Measurements from ENCODE around the gene CCDC74B.

Gene CCDC74B

GRCh38 chr2:130185896-130186295, 41.0 kb upstream of the CCDC74B start:
- TF ChIP-seq EGR1 (IDR thresholded peaks at IDR 0.05) (no peak), FOXM1 (IDR thresholded peaks at IDR 0.05; ENCODE audit: borderline replicate concordance, low read depth) (no peak), CEBPB (IDR thresholded peaks at IDR 0.05) (no peak), ZBTB7A (IDR thresholded peaks at IDR 0.05; ENCODE audit: low read depth) (no peak), RAD21 (IDR thresholded peaks at IDR 0.05; ENCODE audit: low read depth) (no peak), NFIC (IDR thresholded peaks at IDR 0.05) (no peak), TCF12 (IDR thresholded peaks at IDR 0.05; ENCODE audit: low read depth) (no peak), MAX (IDR thresholded peaks at IDR 0.05) (no peak)
- TF ChIP-seq, protein P1, sequence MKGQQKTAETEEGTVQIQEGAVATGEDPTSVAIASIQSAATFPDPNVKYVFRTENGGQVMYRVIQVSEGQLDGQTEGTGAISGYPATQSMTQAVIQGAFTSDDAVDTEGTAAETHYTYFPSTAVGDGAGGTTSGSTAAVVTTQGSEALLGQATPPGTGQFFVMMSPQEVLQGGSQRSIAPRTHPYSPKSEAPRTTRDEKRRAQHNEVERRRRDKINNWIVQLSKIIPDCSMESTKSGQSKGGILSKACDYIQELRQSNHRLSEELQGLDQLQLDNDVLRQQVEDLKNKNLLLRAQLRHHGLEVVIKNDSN (IDR thresholded peaks at IDR 0.05) = no peak
- TF ChIP-seq, protein P2, sequence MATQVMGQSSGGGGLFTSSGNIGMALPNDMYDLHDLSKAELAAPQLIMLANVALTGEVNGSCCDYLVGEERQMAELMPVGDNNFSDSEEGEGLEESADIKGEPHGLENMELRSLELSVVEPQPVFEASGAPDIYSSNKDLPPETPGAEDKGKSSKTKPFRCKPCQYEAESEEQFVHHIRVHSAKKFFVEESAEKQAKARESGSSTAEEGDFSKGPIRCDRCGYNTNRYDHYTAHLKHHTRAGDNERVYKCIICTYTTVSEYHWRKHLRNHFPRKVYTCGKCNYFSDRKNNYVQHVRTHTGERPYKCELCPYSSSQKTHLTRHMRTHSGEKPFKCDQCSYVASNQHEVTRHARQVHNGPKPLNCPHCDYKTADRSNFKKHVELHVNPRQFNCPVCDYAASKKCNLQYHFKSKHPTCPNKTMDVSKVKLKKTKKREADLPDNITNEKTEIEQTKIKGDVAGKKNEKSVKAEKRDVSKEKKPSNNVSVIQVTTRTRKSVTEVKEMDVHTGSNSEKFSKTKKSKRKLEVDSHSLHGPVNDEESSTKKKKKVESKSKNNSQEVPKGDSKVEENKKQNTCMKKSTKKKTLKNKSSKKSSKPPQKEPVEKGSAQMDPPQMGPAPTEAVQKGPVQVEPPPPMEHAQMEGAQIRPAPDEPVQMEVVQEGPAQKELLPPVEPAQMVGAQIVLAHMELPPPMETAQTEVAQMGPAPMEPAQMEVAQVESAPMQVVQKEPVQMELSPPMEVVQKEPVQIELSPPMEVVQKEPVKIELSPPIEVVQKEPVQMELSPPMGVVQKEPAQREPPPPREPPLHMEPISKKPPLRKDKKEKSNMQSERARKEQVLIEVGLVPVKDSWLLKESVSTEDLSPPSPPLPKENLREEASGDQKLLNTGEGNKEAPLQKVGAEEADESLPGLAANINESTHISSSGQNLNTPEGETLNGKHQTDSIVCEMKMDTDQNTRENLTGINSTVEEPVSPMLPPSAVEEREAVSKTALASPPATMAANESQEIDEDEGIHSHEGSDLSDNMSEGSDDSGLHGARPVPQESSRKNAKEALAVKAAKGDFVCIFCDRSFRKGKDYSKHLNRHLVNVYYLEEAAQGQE (IDR thresholded peaks at IDR 0.05; ENCODE audit: low read depth) = no peak

- no peak for TF ChIP-seq YY1 (IDR thresholded peaks at IDR 0.05; ENCODE audit: low read depth)
- TF ChIP-seq, protein P2 (IDR thresholded peaks at IDR 0.05; ENCODE audit: low read depth) = peak; percentile 42; the same call in 1 of the 2 replicates
Observed at GRCh38 chr2:130185436-130185835, 40.5 kb upstream of the CCDC74B start.

DNA sequence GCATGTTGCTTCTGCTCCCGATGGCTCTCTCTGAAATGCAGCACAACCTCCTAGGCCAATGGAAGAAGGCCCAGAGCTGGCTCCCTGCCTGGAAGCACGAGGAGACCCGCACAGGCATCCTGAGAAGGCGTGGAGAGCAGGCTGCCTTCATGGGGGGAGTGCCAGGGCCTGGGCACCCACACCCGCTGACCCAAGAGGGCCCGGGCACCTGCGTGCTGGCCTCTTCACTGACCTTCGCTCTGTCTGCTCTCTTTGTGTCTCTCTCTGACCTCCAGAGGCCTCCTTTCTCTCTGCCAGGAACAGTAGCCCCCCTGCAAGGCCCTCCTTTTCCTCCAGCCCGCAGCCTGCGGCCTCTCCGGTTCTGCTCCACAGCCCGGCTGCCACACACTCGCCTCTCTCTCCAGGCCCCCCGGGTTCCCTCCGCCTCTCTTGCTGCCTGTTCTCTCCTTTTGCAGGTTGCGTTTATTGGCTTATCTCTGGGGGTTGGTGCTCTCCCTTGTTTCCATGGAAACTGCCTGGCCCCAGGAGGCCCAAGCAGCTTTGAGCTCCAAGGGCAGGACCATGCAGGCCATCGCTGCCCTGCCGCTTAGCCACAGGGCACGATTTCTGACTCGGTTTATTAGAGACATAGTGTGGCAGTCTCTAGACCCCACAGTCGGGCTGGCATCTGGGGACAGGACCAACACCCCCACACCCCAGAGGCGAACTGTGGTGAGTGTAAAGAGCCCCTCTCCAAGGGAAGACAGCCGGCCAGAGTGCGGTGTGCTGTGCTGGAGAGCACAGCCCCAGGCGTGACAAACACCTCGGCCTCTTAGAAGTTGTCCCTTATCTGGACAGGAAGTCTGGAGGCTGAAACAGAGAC, 38.8 kb upstream of the CCDC74B start:
- TF ChIP-seq EGR1 (IDR thresholded peaks at IDR 0.05) = no peak
- TF ChIP-seq TEAD4 (IDR thresholded peaks at IDR 0.05) = no peak
- no peak for TF ChIP-seq CEBPB (IDR thresholded peaks at IDR 0.05)
- TF ChIP-seq TCF12 (IDR thresholded peaks at IDR 0.05; ENCODE audit: low read depth) = no peak
- TF ChIP-seq CREB1 (IDR thresholded peaks at IDR 0.05; ENCODE audit: low read depth) = no peak
- TF ChIP-seq TAF1 (IDR thresholded peaks at IDR 0.05; ENCODE audit: low read depth) = no peak
- no peak for TF ChIP-seq EP300 (IDR thresholded peaks at IDR 0.05; ENCODE audit: borderline replicate concordance)
- TF ChIP-seq YY1 (IDR thresholded peaks at IDR 0.05; ENCODE audit: low read depth) = no peak
- no peak for TF ChIP-seq MAX (IDR thresholded peaks at IDR 0.05)
- TF ChIP-seq, protein P1 (IDR thresholded peaks at IDR 0.05) = no peak
- TF ChIP-seq RAD21 (IDR thresholded peaks at IDR 0.05; ENCODE audit: low read depth) = no peak
- TF ChIP-seq ZBTB7A (IDR thresholded peaks at IDR 0.05; ENCODE audit: low read depth) = no peak
- TF ChIP-seq, protein P2 (IDR thresholded peaks at IDR 0.05; ENCODE audit: low read depth) = no peak
- no peak for TF ChIP-seq FOXM1 (IDR thresholded peaks at IDR 0.05; ENCODE audit: borderline replicate concordance, low read depth)
- no peak for TF ChIP-seq NFIC (IDR thresholded peaks at IDR 0.05)

DNA sequence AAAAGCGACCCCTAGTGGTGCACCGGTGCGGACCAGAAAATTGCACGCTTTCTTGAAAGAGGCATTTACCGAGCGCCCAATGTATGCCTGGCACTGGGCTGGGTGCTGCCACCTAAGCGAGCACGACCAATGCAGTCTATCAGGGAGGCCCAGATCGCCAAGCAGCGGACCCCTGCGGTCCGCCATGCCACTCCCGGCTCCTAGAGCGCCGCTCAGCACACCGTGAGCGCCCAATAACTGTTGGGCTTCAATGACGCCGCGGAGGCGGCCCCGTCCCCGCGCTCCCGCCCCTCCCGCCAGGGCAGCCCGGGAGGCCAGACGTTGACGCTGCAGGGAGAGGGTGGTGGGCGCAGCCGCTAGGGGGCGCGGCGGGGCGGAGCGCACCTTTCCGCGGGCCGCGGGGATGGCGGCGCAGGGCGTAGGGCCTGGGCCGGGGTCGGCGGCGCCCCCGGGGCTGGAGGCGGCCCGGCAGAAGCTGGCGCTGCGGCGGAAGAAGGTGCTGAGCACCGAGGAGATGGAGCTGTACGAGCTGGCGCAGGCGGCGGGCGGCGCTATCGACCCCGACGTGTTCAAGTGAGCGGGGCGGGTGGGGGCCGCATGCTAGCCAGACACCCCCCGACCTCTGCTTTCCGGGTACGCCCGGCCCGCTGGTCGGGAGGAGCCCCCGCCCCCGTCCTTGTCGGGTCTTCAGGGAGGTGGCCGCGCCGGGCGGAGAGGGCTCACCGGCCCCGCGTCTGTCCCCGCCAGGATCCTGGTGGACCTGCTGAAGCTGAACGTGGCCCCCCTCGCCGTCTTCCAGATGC, 37.2 kb upstream of the CCDC74B start, which contains the start of gene MZT2B:
MZT2B (plus strand) TSS at position 383 of the 803 bp plus-strand sequence; CDS start at position 404, 21 bp downstream.
- 0 out of 2 replicates have a peak, but pooled peaks have one; percentile 49 for TF ChIP-seq MAX (IDR thresholded peaks at IDR 0.05)
- TF ChIP-seq YY1 (IDR thresholded peaks at IDR 0.05; ENCODE audit: low read depth) = peak; percentile 67; the same call in 1 of the 2 replicates
- TF ChIP-seq RAD21 (IDR thresholded peaks at IDR 0.05; ENCODE audit: low read depth) = peak; percentile 43; the same call in 1 of the 2 replicates
- peak; percentile 40; the same call in 1 of the 2 replicates for TF ChIP-seq CREB1 (IDR thresholded peaks at IDR 0.05; ENCODE audit: low read depth)
- TF ChIP-seq EGR1 (IDR thresholded peaks at IDR 0.05) = 0 out of 2 replicates have a peak, but pooled peaks have one; percentile 15
- peak; percentile 96; the same call in 1 of the 2 replicates for TF ChIP-seq ZBTB7A (IDR thresholded peaks at IDR 0.05; ENCODE audit: low read depth)

All from Ishikawa (cell line).